Panc1 (cell line): ENCODE results near the gene ARL1. TPM values are rescaled to one million over a fixed set of nuclear protein-coding genes. Genes with fewer than 3 reads are reported as not detected.

Experiments
- ATAC-seq: fragments of 200-7000 bp; cut with Tn5 transposase; 2 replicates; pipeline ENCODE4 v1.9.1; 2020; ENCODE audit warnings: mild to moderate bottlenecking, moderate library complexity
- BruUV-seq: library from RNA; stranded (reverse); fragments of 400-500 nt; replicated peaks from 2 replicates; lab custom pipeline; 2021; lab: Mats Ljungman, UMichigan
- CTCF ChIA-PET: fragments of 300-600 bp; sonication (Branson Sonifier 250); formaldehyde crosslinking; loops from one replicate; lab custom pipeline; 2022; ENCODE audit warnings: antibody characterized with exemption; lab: Charles Lee
- POLR2A ChIA-PET: fragments of 300-600 bp; sonication (Branson Sonifier 250); formaldehyde crosslinking; loops from one replicate; lab custom pipeline; 2022; ENCODE audit warnings: antibody characterized with exemption; lab: Charles Lee
- DNase-seq: peaks from one replicate; pipeline ENCODE4 v3.0.0-alpha.2; 2010; ENCODE audit warnings: low read depth, low spot score
- H3K27ac ChIP-seq: 2 replicates; pipeline ENCODE4 v1.5.1; 2011; ENCODE audit warnings: mild to moderate bottlenecking, low read length, inconsistent platforms
- H3K27me3 ChIP-seq: fragments of 200-500 bp; sonication (Bioruptor generic); 2 replicates; pipeline ENCODE4 v1.6.0; 2014; ENCODE audit warnings: low read length, inconsistent platforms; ENCODE audit not compliant: control insufficient read depth, insufficient read depth
- H3K36me3 ChIP-seq: fragments of 200-500 bp; sonication (Bioruptor generic); 2 replicates; pipeline ENCODE4 v1.5.1; 2014; ENCODE audit warnings: inconsistent platforms, mild to moderate bottlenecking, low read length, moderate library complexity; ENCODE audit not compliant: control insufficient read depth, insufficient read depth
- H3K4me1 ChIP-seq: 2 replicates; pipeline ENCODE4 v1.5.1; 2011; ENCODE audit warnings: inconsistent platforms, mild to moderate bottlenecking, low read length, moderate library complexity; ENCODE audit not compliant: control insufficient read depth, insufficient read depth
- H3K4me3 ChIP-seq, 2 experiments: 2 replicates each; pipeline ENCODE4 v1.5.1; 2011 to 2012; ENCODE audit warnings: low read depth in 2 of 2, low read length in 2 of 2, mild to moderate bottlenecking in 2 of 2, inconsistent platforms in 1 of 2, moderate library complexity in 1 of 2
- H3K9me3 ChIP-seq: fragments of 200-500 bp; sonication (Bioruptor generic); 2 replicates; pipeline ENCODE4 v1.5.1; 2014; ENCODE audit warnings: low read depth, mild to moderate bottlenecking, inconsistent platforms, low read length, moderate library complexity; ENCODE audit not compliant: control insufficient read depth, insufficient read depth
- POLR2AphosphoS5 ChIP-seq: IDR thresholded peaks from 2 replicates; pipeline ENCODE4 v1.6.1; 2012; ENCODE audit warnings: mild to moderate bottlenecking, low read depth, low read length, moderate library complexity
- SIN3A ChIP-seq: IDR thresholded peaks from 2 replicates; pipeline ENCODE4 v1.6.1; 2012; ENCODE audit warnings: low read depth, mild to moderate bottlenecking, low read length, moderate library complexity, borderline replicate concordance; ENCODE audit not compliant: insufficient read depth
- TCF7L2 ChIP-seq: IDR thresholded peaks from 2 replicates; pipeline ENCODE4 v1.6.1; 2011; ENCODE audit warnings: mild to moderate bottlenecking, low read depth, low read length, inconsistent platforms
- in situ Hi-C: cut with HindIII; loops from 2 replicates; pipeline ENCODE4 v1.10.0; 2016; ENCODE audit warnings: low sequenced_read_pairs, low pct_unique_long_range_greater_than_20kb
- intact Hi-C: fragments of 100-400 bp; cut with micrococcal nuclease; formaldehyde crosslinking; loops from one replicate; pipeline ENCODE4 v1.10.0; 2022; ENCODE audit not compliant: unreplicated experiment
- total RNA-seq: library from RNA; stranded (reverse); gene quantifications from one replicate; pipeline ENCODE4 v1.2.1, GENCODE V29; 2021; ENCODE audit not compliant: unreplicated experiment
- TF ChIP-seq, protein P1 (sequence below), 2 experiments: IDR thresholded peaks; 2 replicates each; pipeline ENCODE4 v1.6.1; 2011 to 2012; ENCODE audit warnings: low read depth in 2 of 2, control low read depth in 1 of 2, low read length in 1 of 2, mild to moderate bottlenecking in 1 of 2, moderate library complexity in 1 of 2; ENCODE audit not compliant: insufficient read depth in 1 of 2
- TF ChIP-seq, protein P2 (sequence below): fragments of 450-650 bp; IDR thresholded peaks from 2 replicates; pipeline ENCODE4 v1.5.1; 2017; ENCODE audit warnings: mild to moderate bottlenecking

ARL1 gene
- total RNA-seq, 1 experiment from 2014 or later: 64.9 TPM

DNA sequence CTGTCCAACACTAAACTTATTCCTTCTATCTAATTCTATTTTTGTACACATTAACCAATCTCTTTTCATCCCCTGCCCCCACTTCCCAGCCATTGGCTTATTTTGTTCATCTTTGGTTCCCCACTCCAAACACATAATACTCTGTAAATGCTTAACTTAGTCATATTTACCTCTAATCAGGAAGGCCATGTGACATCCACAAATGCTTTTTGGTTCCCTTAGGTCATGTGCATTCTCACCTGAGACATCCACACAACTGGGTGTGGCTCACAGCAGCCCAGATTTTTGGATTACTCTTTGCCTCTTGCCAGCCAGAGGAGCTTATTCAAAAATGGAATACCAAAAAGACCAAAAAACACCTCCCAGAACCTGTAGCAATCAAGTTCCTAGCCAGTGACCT lies 28.4 kb downstream of the ARL1 start:
- Histone ChIP-seq H3K4me3 (no peak overlapping the region), H3K9me3 (no peaks in the 10 kb centered on the region), H3K27me3 (no peaks in the 10 kb centered on the region), H3K27ac (no peak overlapping the region), H3K4me1 (no peaks in the 10 kb centered on the region), H3K36me3 (peaks cover 33% of the 10 kb centered on the region)
- in situ Hi-C loops (no loop called here), intact Hi-C loops (no loop called here)
- no TSS peak for BruUV-seq
- TF ChIP-seq TCF7L2: no peak
- TF ChIP-seq, protein P1, sequence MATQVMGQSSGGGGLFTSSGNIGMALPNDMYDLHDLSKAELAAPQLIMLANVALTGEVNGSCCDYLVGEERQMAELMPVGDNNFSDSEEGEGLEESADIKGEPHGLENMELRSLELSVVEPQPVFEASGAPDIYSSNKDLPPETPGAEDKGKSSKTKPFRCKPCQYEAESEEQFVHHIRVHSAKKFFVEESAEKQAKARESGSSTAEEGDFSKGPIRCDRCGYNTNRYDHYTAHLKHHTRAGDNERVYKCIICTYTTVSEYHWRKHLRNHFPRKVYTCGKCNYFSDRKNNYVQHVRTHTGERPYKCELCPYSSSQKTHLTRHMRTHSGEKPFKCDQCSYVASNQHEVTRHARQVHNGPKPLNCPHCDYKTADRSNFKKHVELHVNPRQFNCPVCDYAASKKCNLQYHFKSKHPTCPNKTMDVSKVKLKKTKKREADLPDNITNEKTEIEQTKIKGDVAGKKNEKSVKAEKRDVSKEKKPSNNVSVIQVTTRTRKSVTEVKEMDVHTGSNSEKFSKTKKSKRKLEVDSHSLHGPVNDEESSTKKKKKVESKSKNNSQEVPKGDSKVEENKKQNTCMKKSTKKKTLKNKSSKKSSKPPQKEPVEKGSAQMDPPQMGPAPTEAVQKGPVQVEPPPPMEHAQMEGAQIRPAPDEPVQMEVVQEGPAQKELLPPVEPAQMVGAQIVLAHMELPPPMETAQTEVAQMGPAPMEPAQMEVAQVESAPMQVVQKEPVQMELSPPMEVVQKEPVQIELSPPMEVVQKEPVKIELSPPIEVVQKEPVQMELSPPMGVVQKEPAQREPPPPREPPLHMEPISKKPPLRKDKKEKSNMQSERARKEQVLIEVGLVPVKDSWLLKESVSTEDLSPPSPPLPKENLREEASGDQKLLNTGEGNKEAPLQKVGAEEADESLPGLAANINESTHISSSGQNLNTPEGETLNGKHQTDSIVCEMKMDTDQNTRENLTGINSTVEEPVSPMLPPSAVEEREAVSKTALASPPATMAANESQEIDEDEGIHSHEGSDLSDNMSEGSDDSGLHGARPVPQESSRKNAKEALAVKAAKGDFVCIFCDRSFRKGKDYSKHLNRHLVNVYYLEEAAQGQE (IDR thresholded peaks at IDR 0.05; ENCODE audit: insufficient read depth in 1 of 2, low read depth in 2 of 2, low read length in 1 of 2): no peak
- TF ChIP-seq, protein P2, sequence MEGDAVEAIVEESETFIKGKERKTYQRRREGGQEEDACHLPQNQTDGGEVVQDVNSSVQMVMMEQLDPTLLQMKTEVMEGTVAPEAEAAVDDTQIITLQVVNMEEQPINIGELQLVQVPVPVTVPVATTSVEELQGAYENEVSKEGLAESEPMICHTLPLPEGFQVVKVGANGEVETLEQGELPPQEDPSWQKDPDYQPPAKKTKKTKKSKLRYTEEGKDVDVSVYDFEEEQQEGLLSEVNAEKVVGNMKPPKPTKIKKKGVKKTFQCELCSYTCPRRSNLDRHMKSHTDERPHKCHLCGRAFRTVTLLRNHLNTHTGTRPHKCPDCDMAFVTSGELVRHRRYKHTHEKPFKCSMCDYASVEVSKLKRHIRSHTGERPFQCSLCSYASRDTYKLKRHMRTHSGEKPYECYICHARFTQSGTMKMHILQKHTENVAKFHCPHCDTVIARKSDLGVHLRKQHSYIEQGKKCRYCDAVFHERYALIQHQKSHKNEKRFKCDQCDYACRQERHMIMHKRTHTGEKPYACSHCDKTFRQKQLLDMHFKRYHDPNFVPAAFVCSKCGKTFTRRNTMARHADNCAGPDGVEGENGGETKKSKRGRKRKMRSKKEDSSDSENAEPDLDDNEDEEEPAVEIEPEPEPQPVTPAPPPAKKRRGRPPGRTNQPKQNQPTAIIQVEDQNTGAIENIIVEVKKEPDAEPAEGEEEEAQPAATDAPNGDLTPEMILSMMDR: no peak
- no peak for TF ChIP-seq SIN3A
- no peak for TF ChIP-seq POLR2AphosphoS5
- no peak for ATAC-seq
- no peak for DNase-seq
- CTCF ChIA-PET: no interaction called here
- POLR2A ChIA-PET: no interaction called here

DNA sequence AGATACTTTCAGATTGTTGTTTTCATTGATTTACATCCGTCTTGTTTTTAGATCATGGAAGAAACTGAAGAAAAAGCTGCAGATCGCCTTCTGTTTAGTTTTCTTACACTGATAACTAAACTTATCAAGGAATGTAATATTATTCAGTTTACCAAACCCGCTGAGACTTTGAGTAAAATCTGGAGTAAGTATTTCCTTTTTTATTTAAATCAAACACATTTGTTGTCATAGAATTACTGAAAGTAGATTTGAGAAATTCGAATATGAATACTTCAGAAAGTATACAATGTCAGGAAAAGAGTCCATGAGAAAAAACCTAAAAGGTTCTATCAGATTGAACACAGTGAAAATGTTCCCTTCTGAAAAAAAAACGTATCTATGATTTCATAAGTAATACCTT lies 32.0 kb downstream of the ARL1 start:
- H3K9me3 ChIP-seq: no peaks in the 10 kb centered on the region
- DNase-seq (no peak), ATAC-seq (no peak)
- peaks cover 31% of the 10 kb centered on the region for H3K36me3 ChIP-seq
- H3K27me3 ChIP-seq: no peaks in the 10 kb centered on the region
- H3K4me3 ChIP-seq: no peak overlapping the region
- in situ Hi-C loops (no loop called here), intact Hi-C loops (no loop called here)
- no TSS peak for BruUV-seq
- no peaks in the 10 kb centered on the region for H3K4me1 ChIP-seq
- no peak overlapping the region for H3K27ac ChIP-seq
- ChIA-PET POLR2A (no interaction called here), CTCF (no interaction called here)
- TF ChIP-seq SIN3A (no peak), TCF7L2 (no peak), POLR2AphosphoS5 (no peak)
- TF ChIP-seq, protein P2: no peak
- TF ChIP-seq, protein P1 (IDR thresholded peaks at IDR 0.05; ENCODE audit: insufficient read depth in 1 of 2, low read depth in 2 of 2, low read length in 1 of 2): no peak
